Adrenal gland (tissue), 12 donors: ENCODE results near the gene NAV2. TPM values are rescaled to one million over a fixed set of nuclear protein-coding genes. Genes with fewer than 3 reads are reported as not detected.
A peak's percentile ranks its signal among the peaks of the same experiment; 100 is the strongest.

Experiments used
- DNase-seq, 7 donors: peaks; one replicate each; pipeline ENCODE4 v3.0.0-alpha.2; 2019 to 2020
- H3K27ac ChIP-seq, 5 donors: fragments of 200-600 bp; sonication (generic) in 4 of 5; 1 replicate in 3 of 5; 2 replicates in 2 of 5; pipeline versions ENCODE4 v1.5.1 to v1.8.0; 2016 to 2020; ENCODE audit warnings: mild to moderate bottlenecking in 1 of 5
- H3K27me3 ChIP-seq: fragments of 200-600 bp; 2 replicates; pipeline ENCODE4 v1.8.0; 2021
- H3K36me3 ChIP-seq, 2 donors: fragments of 200-600 bp; replicated peaks in 1 of 2; 1 replicate in 1 of 2; 2 replicates in 1 of 2; pipeline versions ENCODE4 v1.5.1 to v1.8.0; 2018 to 2022
- H3K4me1 ChIP-seq, 2 donors: fragments of 200-600 bp; replicated peaks in 1 of 2; 1 replicate in 1 of 2; 2 replicates in 1 of 2; pipeline versions ENCODE4 v1.5.1 to v1.8.0; 2018 to 2021
- H3K4me3 ChIP-seq, 4 donors: fragments of 200-600 bp; sonication (generic) in 3 of 4; one replicate each; pipeline ENCODE4 v1.5.1; 2016 to 2018
- H3K9me3 ChIP-seq, 3 donors: fragments of 200-600 bp; sonication (generic) in 1 of 3; replicated peaks in 1 of 3; 1 replicate in 2 of 3; 2 replicates in 1 of 3; pipeline versions ENCODE4 v1.5.1 to v1.8.0; 2016 to 2021
- POLR2A ChIP-seq, 2 donors: fragments of 450-650 bp; IDR thresholded peaks; one replicate each; pipeline ENCODE4 v1.6.1; 2017; ENCODE audit warnings: antibody characterized with exemption in 2 of 2, mild to moderate bottlenecking in 2 of 2, moderate library complexity in 1 of 2
- WGBS, 4 donors: extraction: QIAGEN DNeasy Blood & Tissue Kit in 2 of 4; methylation state at CpG; one replicate each; pipeline versions ENCODE4 v1.1.5 to v1.1.7; 2013 to 2017; 5-methylcytosine and 5-hydroxymethylcytosine counted together
- intact Hi-C, 2 donors: fragments of 100-400 bp; cut with DNase I; formaldehyde crosslinking; loops; one replicate each; pipeline versions ENCODE4 v1.14.1 to v1.15.0; 2022 to 2023
- polyA plus RNA-seq, 3 donors: library from polyadenylated mRNA; stranded (reverse); fragments of 200-250 nt in 2 of 3; fragments of 350-450 nt in 1 of 3; fragmentation: Illumina TruSeq in 1 of 3; extraction: RNeasy Lipid Tissue Mini Kit (QIAGEN cat#74804) in 1 of 3; gene quantifications; one replicate each; pipeline ENCODE4 v1.2.3, GENCODE V29; 2013 to 2014
- total RNA-seq, 9 donors: library from RNA; depleted of rRNA in 4 of 9; stranded (reverse); fragments of >200 nt in 4 of 9; fragments of 120-200 nt in 1 of 9; fragmentation: NEBNext Ultra II Directional in 1 of 9; extraction: Animal tissue kit (Norgen Biotek cat#: 25700) in 1 of 9; gene quantifications; one replicate each; pipeline versions ENCODE4 v1.1.0 to v1.2.4, GENCODE V29; 2013 to 2023
- TF ChIP-seq, protein P1 (sequence below), 6 experiments: fragments of 450-650 bp in 4 of 6; fragments of 200-600 bp in 2 of 6; sonication (generic) in 1 of 6; IDR thresholded peaks; 1 replicate in 5 of 6; 2 replicates in 1 of 6; pipeline versions ENCODE4 v1.5.1 to v1.8.0; 2016 to 2021; ENCODE audit warnings: antibody characterized with exemption in 6 of 6, mild to moderate bottlenecking in 2 of 6, moderate library complexity in 1 of 6
- donor health status: healthy with polysubstance abuse.
- donor health status: Bipolar disorder and iron deficiency.
- donor health status: DM: yes; HTN: yes; CAD: no.
- donor health status: DM: no; HTN: no; CAD: no.
- donor health status: DM: no; HTN: no; CAD: no.
- donor health status: DM: yes; HTN: yes; CAD: no.

The NAV2 gene
- total and polyA plus RNA-seq, 12 donors: 1.6 to 9.2 (median 5.5) TPM

DNA sequence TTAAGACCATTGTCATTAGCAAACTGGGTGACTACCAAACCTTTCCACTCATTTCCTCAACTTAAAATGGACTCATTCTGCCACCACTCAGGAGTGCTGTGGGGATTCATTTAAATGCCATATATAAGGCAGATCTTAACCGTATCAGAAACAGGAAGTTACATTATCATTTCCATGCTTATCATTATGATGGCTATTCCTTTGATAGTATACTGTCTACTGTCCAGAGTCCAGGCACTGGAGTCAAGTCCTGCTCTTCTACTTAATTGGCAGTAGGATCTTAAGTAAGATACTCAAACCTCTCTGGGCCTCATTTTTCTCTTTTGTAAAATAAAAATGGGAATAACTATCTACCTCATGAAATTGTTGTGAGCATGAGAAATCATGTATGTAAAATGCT lies 8.4 kb upstream of the NAV2 start:
- Histone ChIP-seq H3K9me3 (no peaks in the 10 kb centered on the region), H3K27me3 (no peaks in the 10 kb centered on the region), H3K36me3 (no peaks in the 10 kb centered on the region), H3K27ac (no peak overlapping the region), H3K4me1 (peaks cover 0 to 5% of the 10 kb centered on the region in 2 donors), H3K4me3 (no peak overlapping the region)
- no peak for DNase-seq
- intact Hi-C loops: no loop called here
- TF ChIP-seq, protein P1, sequence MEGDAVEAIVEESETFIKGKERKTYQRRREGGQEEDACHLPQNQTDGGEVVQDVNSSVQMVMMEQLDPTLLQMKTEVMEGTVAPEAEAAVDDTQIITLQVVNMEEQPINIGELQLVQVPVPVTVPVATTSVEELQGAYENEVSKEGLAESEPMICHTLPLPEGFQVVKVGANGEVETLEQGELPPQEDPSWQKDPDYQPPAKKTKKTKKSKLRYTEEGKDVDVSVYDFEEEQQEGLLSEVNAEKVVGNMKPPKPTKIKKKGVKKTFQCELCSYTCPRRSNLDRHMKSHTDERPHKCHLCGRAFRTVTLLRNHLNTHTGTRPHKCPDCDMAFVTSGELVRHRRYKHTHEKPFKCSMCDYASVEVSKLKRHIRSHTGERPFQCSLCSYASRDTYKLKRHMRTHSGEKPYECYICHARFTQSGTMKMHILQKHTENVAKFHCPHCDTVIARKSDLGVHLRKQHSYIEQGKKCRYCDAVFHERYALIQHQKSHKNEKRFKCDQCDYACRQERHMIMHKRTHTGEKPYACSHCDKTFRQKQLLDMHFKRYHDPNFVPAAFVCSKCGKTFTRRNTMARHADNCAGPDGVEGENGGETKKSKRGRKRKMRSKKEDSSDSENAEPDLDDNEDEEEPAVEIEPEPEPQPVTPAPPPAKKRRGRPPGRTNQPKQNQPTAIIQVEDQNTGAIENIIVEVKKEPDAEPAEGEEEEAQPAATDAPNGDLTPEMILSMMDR (IDR thresholded peaks at IDR 0.05): no peak
- no peak for TF ChIP-seq POLR2A (IDR thresholded peaks at IDR 0.05)
- 66 to 81% (median 72%) methylated on average over 1 of the region's 1 CpG for WGBS, 4 donors

DNA sequence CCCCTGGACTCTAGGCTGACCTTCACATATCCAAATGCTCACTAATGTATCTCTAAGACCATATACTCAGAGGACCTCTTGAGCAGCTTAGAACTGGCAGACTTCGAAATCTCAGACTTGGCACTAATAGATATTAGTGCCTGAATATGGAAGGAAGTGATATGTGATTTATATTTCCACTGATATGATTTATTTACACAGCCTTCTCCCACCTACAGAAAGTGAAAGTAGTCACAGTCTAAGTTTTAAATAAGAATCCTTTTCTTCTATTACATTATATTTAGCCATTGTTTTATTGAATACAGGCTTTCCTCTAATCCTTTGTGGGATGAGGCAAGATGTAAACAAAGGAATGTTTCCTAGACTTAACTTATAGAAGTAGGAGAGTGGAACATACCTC lies 6.7 kb upstream of the NAV2 start:
- Histone ChIP-seq H3K36me3 (no peaks in the 10 kb centered on the region), H3K27ac (no peak overlapping the region), H3K27me3 (no peaks in the 10 kb centered on the region), H3K9me3 (no peaks in the 10 kb centered on the region), H3K4me3 (no peak overlapping the region), H3K4me1 (peaks cover 0 to 5% of the 10 kb centered on the region in 2 donors)
- DNase-seq: no peak
- WGBS, 4 donors: 48 to 71% (median 65%) methylated on average over 1 of the region's 1 CpG
- intact Hi-C loops: no loop called here
- TF ChIP-seq, protein P1 (IDR thresholded peaks at IDR 0.05): no peak
- TF ChIP-seq POLR2A (IDR thresholded peaks at IDR 0.05): no peak

DNA sequence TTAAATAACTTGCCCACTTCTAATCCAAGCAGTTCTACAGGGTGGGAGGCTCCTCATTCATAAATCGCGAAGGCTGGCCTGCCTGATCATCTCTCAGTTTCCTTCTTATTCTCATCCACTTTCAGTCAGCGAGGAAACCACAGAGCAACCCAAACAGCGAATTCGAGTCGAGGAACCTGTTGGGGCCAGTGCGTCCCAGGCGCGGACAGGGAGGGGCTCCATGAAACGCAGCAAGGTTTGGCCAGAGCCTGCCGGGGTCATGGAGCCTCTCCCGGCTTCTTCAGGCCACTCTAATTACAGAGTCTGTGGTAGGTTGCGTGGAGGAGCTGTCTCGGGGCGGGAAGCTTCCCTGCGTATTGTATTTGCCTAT lies 741 bp upstream of the NAV2 start:
- H3K27me3 ChIP-seq: peaks cover 3% of the 10 kb centered on the region
- no peak for TF ChIP-seq POLR2A (IDR thresholded peaks at IDR 0.05)
- TF ChIP-seq, protein P1 (IDR thresholded peaks at IDR 0.05): no peak
- WGBS, 4 donors: 9 to 14% (median 12%) methylated on average over 14 to 16 of the region's 16 CpGs
- H3K36me3 ChIP-seq: no peaks in the 10 kb centered on the region
- H3K4me3 ChIP-seq: peak overlapping the region in 3 of 4 donors; percentile 8 to 50 (median 27)
- intact Hi-C loops: no loop called here
- no peaks in the 10 kb centered on the region for H3K9me3 ChIP-seq
- peaks cover 17 to 18% of the 10 kb centered on the region in 2 donors for H3K4me1 ChIP-seq
- peak overlapping the region; percentile 74 to 95 (median 92) for H3K27ac ChIP-seq
- DNase-seq: peak in 1 of 7 donors; percentile 36

DNA sequence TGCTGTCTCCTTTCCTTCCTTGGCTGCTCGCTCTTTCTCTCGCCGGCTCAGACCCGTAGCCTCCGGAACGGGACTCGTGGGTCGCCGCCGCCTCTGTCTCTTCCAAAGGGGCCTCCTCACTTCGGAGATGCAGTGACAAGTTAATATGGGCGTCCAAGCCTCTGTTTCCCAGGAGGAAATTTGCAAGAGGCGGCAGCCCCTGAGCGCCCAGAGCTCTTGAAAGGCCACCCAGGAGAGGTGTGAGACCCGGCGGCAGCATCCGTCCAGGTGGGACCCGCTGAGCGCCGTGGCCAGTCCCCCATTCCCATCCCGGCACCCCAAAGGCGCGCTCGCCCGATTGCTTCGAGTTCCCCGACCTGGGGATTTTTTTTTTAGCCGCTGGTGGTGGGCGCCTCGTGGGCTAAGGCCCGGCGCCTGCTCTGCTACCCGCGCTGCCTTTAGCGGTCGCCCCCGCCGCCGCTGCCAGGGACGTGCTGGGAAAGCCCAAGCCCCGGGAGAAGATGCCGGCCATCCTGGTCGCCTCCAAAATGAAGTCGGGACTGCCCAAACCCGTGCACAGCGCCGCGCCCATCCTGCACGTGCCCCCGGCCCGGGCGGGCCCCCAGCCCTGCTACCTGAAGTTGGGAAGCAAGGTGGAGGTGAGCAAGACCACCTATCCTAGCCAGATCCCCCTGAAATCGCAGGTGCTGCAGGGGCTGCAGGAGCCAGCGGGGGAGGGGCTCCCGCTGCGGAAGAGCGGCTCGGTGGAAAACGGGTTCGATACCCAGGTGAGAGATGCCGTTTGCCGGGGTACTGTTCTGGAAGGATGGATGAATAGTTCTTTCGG lies 772 bp downstream of the NAV2 start:
- intact Hi-C loops: no loop called here
- Histone ChIP-seq H3K27ac (peak overlapping the region in 2 of 5 donors; percentile 92), H3K27me3 (peaks cover 3% of the 10 kb centered on the region), H3K4me3 (peak overlapping the region in 2 of 4 donors; percentile 24 to 50), H3K9me3 (no peaks in the 10 kb centered on the region), H3K36me3 (no peaks in the 10 kb centered on the region), H3K4me1 (peaks cover 17 to 18% of the 10 kb centered on the region in 2 donors)
- 1 to 2% (median 1%) methylated on average over 17 to 63 of the region's 63 CpGs for WGBS, 4 donors
- TF ChIP-seq, protein P1 (IDR thresholded peaks at IDR 0.05): no peak
- TF ChIP-seq POLR2A (IDR thresholded peaks at IDR 0.05): no peak
- peak in 2 of 7 donors; percentile 29 to 33 for DNase-seq
